ENCODE measurements around the gene PHF13. TPM values are rescaled to one million over a fixed set of nuclear protein-coding genes. Genes with fewer than 3 reads are reported as not detected.
A peak's percentile ranks its signal among the peaks of the same experiment; 100 is the strongest.
"Not testable (repeated sequence)": the region's sequence is repeated elsewhere in the genome, so short reads cannot be mapped to it uniquely, and the experiment has no call there.

The PHF13 gene
- total and polyA plus RNA-seq, 8 donors, result 2.7 to 16.9 (median 6.2) TPM

DNA sequence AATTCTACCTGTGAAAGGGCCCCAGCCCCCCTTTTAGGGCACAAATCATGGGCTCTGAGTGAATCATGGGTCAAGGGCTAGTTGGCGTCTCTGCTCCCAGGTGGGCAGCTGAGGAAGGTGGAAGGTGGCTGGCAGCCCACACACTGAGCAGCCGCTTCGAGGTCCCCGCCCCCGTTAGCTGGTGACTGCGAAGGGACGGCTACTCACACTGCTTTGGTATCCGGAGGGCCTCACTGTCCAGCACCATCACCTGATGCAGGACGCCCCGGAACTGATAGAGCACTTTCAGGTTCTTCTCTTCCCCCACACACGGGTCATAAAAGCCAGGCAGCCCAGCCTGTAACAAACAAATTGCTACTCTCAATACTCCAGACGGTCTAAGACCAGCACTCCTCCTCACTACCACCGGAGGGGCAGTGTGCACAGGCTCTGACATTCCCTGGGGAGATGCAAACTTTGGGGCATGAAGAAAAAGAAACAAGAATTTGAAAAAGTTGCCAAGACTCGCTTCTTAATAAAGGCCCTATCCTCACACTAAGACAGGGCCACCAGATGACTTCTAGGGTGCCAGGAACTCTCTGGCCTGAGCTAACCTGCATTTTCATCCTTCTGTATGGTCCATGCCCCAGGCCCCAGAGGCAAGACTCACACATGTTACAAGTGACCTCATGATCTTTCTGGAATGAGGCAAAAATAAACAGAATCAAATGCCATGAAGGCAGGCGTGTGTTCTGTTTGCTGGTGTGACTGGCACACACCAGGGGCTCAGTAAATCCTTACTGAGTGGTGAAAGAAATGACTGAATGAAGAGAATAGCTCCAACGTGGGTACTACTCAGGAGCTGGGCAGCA lies 22.6 kb downstream of the PHF13 start:
- TF ChIP-seq POLR2A (IDR thresholded peaks at IDR 0.05) (no peak), CTCF (IDR thresholded peaks at IDR 0.05) (no peak), POLR2AphosphoS5 (IDR thresholded peaks at IDR 0.05) (no peak), EP300 (IDR thresholded peaks at IDR 0.05) (no peak)
- no peaks in the 10 kb centered on the region for H3K27me3 ChIP-seq
- peaks cover 63 to 100% (median 100%) of the 10 kb centered on the region in 4 donors for H3K36me3 ChIP-seq
- H3K4me1 ChIP-seq, result peaks cover 0 to 5% (median 0%) of the 10 kb centered on the region in 4 donors
- intact Hi-C loops (cut with DNase I; ENCODE audit: low total_unique reads), result no loop called here
- H3K27ac ChIP-seq, result no peak overlapping the region
- H3K9me3 ChIP-seq, result no peaks in the 10 kb centered on the region
- WGBS, 5 donors, result 61 to 86% (median 82%) methylated on average over 13 to 16 of the region's 16 CpGs
- no peak overlapping the region for H3K4me3 ChIP-seq
- DNase-seq, result no peak

GRCh38 chr1:6636778-6637177 lies 23.2 kb downstream of the PHF13 start:
- H3K4me1 ChIP-seq; H3K4me3 ChIP-seq; H3K9me3 ChIP-seq; H3K27ac ChIP-seq; intact Hi-C loops (cut with DNase I; ENCODE audit: low total_unique reads); H3K27me3 ChIP-seq; DNase-seq: not testable (repeated sequence)
- H3K36me3 ChIP-seq, result peaks cover 63 to 100% (median 99%) of the 10 kb centered on the region in 4 donors
- WGBS, 5 donors, result 90 to 95% (median 91%) methylated on average over 6 of the region's 6 CpGs

GRCh38 chr1:6637770-6638169 lies 24.2 kb downstream of the PHF13 start:
- H3K9me3 ChIP-seq, result no peaks in the 10 kb centered on the region
- intact Hi-C loops (cut with DNase I; ENCODE audit: low total_unique reads), result no loop called here
- peak overlapping the region in 2 of 5 donors; percentile 14 to 47 for H3K27ac ChIP-seq
- TF ChIP-seq POLR2AphosphoS5 (IDR thresholded peaks at IDR 0.05) (no peak), EP300 (IDR thresholded peaks at IDR 0.05) (no peak), CTCF (IDR thresholded peaks at IDR 0.05) (no peak), POLR2A (IDR thresholded peaks at IDR 0.05) (no peak)
- no peaks in the 10 kb centered on the region for H3K27me3 ChIP-seq
- H3K36me3 ChIP-seq, result peaks cover 53 to 100% (median 99%) of the 10 kb centered on the region in 4 donors
- H3K4me3 ChIP-seq, result no peak overlapping the region
- 83 to 92% (median 92%) methylated on average over 9 of the region's 9 CpGs for WGBS, 5 donors
- H3K4me1 ChIP-seq, result peaks cover 0 to 5% (median 0%) of the 10 kb centered on the region in 4 donors
- DNase-seq, result no peak

DNA sequence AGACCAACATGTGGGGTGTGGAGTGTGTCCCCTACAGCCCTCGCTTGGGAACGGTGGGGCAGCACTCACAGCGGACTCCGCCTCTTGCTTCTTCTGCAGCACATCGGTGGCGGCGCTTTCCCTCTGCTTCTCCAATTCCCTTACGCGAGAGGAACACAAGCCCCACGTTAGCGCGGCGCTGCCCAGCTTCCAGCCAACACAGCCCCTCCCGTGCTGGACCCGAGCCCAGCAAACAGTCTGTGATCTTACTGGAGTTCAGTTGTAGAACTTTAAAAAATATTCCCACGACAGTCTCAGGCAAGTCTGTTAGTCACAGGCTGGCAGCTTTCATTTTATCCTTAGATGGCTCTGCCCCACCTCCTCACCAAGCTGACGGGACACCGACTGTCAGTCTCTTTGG lies 24.7 kb downstream of the PHF13 start:
- intact Hi-C loops (cut with DNase I; ENCODE audit: low total_unique reads), result no loop called here
- Histone ChIP-seq H3K36me3 (peaks cover 48 to 100% (median 99%) of the 10 kb centered on the region in 4 donors), H3K27me3 (no peaks in the 10 kb centered on the region), H3K27ac (peak overlapping the region in 3 of 5 donors; percentile 14 to 51 (median 47)), H3K9me3 (no peaks in the 10 kb centered on the region), H3K4me3 (no peak overlapping the region), H3K4me1 (peaks cover 0 to 5% (median 0%) of the 10 kb centered on the region in 4 donors)
- peak in 1 of 2 donors; percentile 82 for DNase-seq
- WGBS, 5 donors, result 66 to 83% (median 75%) methylated on average over 18 of the region's 18 CpGs
- TF ChIP-seq POLR2AphosphoS5 (IDR thresholded peaks at IDR 0.05) (peak in 1 of 3 donors; percentile 13), CTCF (IDR thresholded peaks at IDR 0.05) (no peak)

DNA sequence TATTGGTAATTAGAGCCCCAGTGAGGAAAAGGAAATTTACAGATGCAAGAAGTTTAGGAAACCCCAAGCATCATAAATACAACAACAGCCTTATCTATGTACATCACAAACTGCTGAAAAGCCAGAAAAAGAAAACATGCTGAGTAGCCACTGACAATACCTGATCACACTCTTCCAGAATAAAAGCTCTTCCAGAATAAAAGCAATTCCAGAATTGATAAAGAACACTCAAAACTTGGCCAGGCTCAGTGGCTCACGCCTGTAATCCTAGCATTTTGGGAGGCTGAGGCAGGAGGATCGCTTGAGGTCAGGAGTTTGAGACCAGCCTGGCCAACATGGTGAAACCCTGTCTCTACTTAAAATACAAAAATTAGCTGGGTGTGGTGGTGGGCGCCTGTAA lies 27.3 kb downstream of the PHF13 start:
- H3K9me3 ChIP-seq; DNase-seq; H3K27me3 ChIP-seq; H3K4me1 ChIP-seq; intact Hi-C loops (cut with DNase I; ENCODE audit: low total_unique reads); H3K4me3 ChIP-seq; H3K27ac ChIP-seq: not testable (repeated sequence)
- peaks cover 48 to 100% (median 99%) of the 10 kb centered on the region in 4 donors for H3K36me3 ChIP-seq
- 91 to 99% (median 93%) methylated on average over 3 of the region's 3 CpGs for WGBS, 5 donors
